HepG2 (cell line): ENCODE data around the gene SMYD2. TPM values are rescaled to one million over a fixed set of nuclear protein-coding genes. Genes with fewer than 3 reads are reported as not detected.

Experiments used
- ATF7 ChIP-seq, 2 experiments: fragments of 450-650 bp in 1 of 2; sonication (generic) in 1 of 2; formaldehyde crosslinking in 1 of 2; IDR thresholded peaks; 2 replicates each; pipeline versions ENCODE4 v1.4.0 to v1.6.1; 2016 to 2020; ENCODE audit warnings: antibody characterized with exemption in 1 of 2, mild to moderate bottlenecking in 1 of 2, missing genetic modification reagents in 1 of 2
- CCAR2 ChIP-seq: fragments of 200-400 bp; formaldehyde crosslinking; optimal IDR thresholded peaks from 2 replicates; pipeline ENCODE3; 2018; ENCODE audit warnings: low read depth, mild to moderate bottlenecking, low read length, moderate library complexity
- HCFC1 ChIP-seq: fragments of 150-350 bp; IDR thresholded peaks from 2 replicates; pipeline ENCODE4 v1.6.1; 2014; ENCODE audit warnings: low read depth, low read length
- KAT2B ChIP-seq: fragments of 150-350 bp; IDR thresholded peaks from 2 replicates; pipeline ENCODE4 v1.6.1; 2014; ENCODE audit warnings: low read depth, low read length, borderline replicate concordance
- SRY ChIP-seq: sonication (generic); formaldehyde crosslinking; IDR thresholded peaks from 2 replicates; pipeline ENCODE4 v1.8.0; 2022; ENCODE audit warnings: mild to moderate bottlenecking, missing genetic modification reagents
- ZHX2 ChIP-seq, 2 experiments: sonication (generic) in 1 of 2; formaldehyde crosslinking in 1 of 2; IDR thresholded peaks; 2 replicates each; pipeline versions ENCODE4 v1.6.1 to v1.9.0; 2014 to 2022; ENCODE audit warnings: antibody characterized with exemption in 1 of 2, borderline replicate concordance in 1 of 2, inconsistent platforms in 1 of 2, low read depth in 1 of 2, missing genetic modification reagents in 1 of 2
- ZNF550 ChIP-seq: sonication (generic); formaldehyde crosslinking; IDR thresholded peaks from 2 replicates; pipeline ENCODE4 v1.4.0; 2020; ENCODE audit warnings: mild to moderate bottlenecking, missing genetic modification reagents, borderline replicate concordance
- polyA plus RNA-seq, 8 experiments: library from polyadenylated mRNA; depleted of rRNA in 3 of 8; stranded (reverse) in 7 of 8; unstranded in 1 of 8; fragments of >200 nt; fragmentation: Illumina TruSeq in 4 of 8; extraction: Trizol in 4 of 8; gene quantifications; 2 replicates each; pipeline versions ENCODE4 v1.2.1 to v1.2.3, GENCODE V29; 2011 to 2016; ENCODE audit warnings: low read depth in 4 of 8, missing spikeins in 1 of 8, mixed read lengths in 1 of 8; ENCODE audit not compliant: insufficient read depth in 1 of 8
- total RNA-seq, 5 experiments: library from RNA; depleted of rRNA; stranded (reverse); fragments of >200 nt; fragmentation: Illumina TruSeq; extraction: Trizol; gene quantifications; 2 replicates each; pipeline ENCODE4 v1.2.3, GENCODE V29; 2016; ENCODE audit warnings: low read depth in 1 of 5

The SMYD2 gene
- total and polyA plus RNA-seq, 2 of the 13 experiments (the other 11 are each of a cell fraction or from before 2014, with no cell fraction given) = 72.7 to 139 TPM

- TF ChIP-seq ZHX2 (IDR thresholded peaks at IDR 0.05; ENCODE audit: low read depth) (no peak), ZHX2 (CRISPR knock-in tag; IDR thresholded peaks at IDR 0.05; ENCODE audit: borderline replicate concordance) (no peak), KAT2B (no peak), HCFC1 (no peak), ZNF550 (CRISPR knock-in tag) (no peak), SRY (CRISPR knock-in tag) (no peak), ATF7 (IDR thresholded peaks at IDR 0.05) (no peak), ATF7 (CRISPR knock-in tag; IDR thresholded peaks at IDR 0.05) (no peak), CCAR2 (no peak)
Measured at GRCh38 chr1:214300149-214300780, 19.3 kb downstream of the SMYD2 start (continued).
